Activated CD8-positive, alpha-beta T cell treated with anti-CD3 and anti-CD28 coated beads, Interleukin-2, amount 10 ng/mL, durations not matched to agents 7 days and 5 days (primary cell): ENCODE measurements around the gene ARHGAP18. TPM values are rescaled to one million over a fixed set of nuclear protein-coding genes. Genes with fewer than 3 reads are reported as not detected.
"Not testable (repeated sequence)": the region's sequence is repeated elsewhere in the genome, so short reads cannot be mapped to it uniquely, and the experiment has no call there.

ENCODE experiments used
- ATAC-seq: fragments of 150-1000 bp; cut with Tn5 transposase; one replicate; pipeline ENCODE4 v1.10.0; 2021; ENCODE audit warnings: moderate library complexity
- CTCF ChIA-PET: fragments of 350-600 bp; sonication (Branson Sonifier 250); formaldehyde crosslinking; loops from one replicate; lab custom pipeline; 2021; ENCODE audit warnings: antibody characterized with exemption; lab: Charles Lee
- POLR2A ChIA-PET: fragments of 350-600 bp; sonication (Branson Sonifier 250); formaldehyde crosslinking; loops from one replicate; lab custom pipeline; 2021; ENCODE audit warnings: antibody characterized with exemption; lab: Charles Lee
- DNase-seq: peaks from one replicate; pipeline ENCODE4 v3.0.0-alpha.2; 2020
- H3K27ac Mint-ChIP-seq: one replicate; pipeline ENCODE4 v1.8.0; 2021; ENCODE audit warnings: mild to moderate bottlenecking, mixed read lengths
- H3K27me3 Mint-ChIP-seq: one replicate; pipeline ENCODE4 v1.8.0; 2021; ENCODE audit warnings: low read depth, mixed read lengths
- H3K36me3 Mint-ChIP-seq: one replicate; pipeline ENCODE4 v1.8.0; 2021; ENCODE audit warnings: low read depth, mixed read lengths
- H3K4me1 Mint-ChIP-seq: one replicate; pipeline ENCODE4 v1.8.0; 2021; ENCODE audit warnings: low read depth, mixed read lengths
- H3K4me3 Mint-ChIP-seq: one replicate; pipeline ENCODE4 v1.8.0; 2021; ENCODE audit warnings: mild to moderate bottlenecking, mixed read lengths
- H3K9me3 Mint-ChIP-seq: one replicate; pipeline ENCODE4 v1.8.0; 2022; ENCODE audit warnings: mixed read lengths; ENCODE audit not compliant: insufficient read depth
- total RNA-seq, 2 experiments: library from RNA; stranded (reverse); gene quantifications; one replicate each; pipeline ENCODE4 v1.2.3, GENCODE V29; 2021

ARHGAP18 gene
- total RNA-seq, 2 experiments from 2014 or later = 11.9 to 12.1 TPM

GRCh38 chr6:129574605-129575004, 135.4 kb downstream of the ARHGAP18 start:
- ATAC-seq, POLR2A ChIA-PET, H3K4me3 Mint-ChIP-seq, DNase-seq, H3K27ac Mint-ChIP-seq, H3K9me3 Mint-ChIP-seq, H3K4me1 Mint-ChIP-seq, H3K27me3 Mint-ChIP-seq: not testable (repeated sequence)
- CTCF ChIA-PET = interaction anchor here (1.1 kb wide), 1 partner anchor 204 kb away, joined by 3 read pairs; no protein-coding TSS in a partner anchor
- H3K36me3 Mint-ChIP-seq = peaks cover 17% of the 10 kb centered on the region

GRCh38 chr6:129570929-129571328, 139.0 kb downstream of the ARHGAP18 start:
- H3K4me3 Mint-ChIP-seq, H3K4me1 Mint-ChIP-seq, DNase-seq, H3K9me3 Mint-ChIP-seq, POLR2A ChIA-PET, H3K27ac Mint-ChIP-seq, H3K27me3 Mint-ChIP-seq, ATAC-seq: not testable (repeated sequence)
- peaks cover 17% of the 10 kb centered on the region for H3K36me3 Mint-ChIP-seq
- CTCF ChIA-PET = interaction anchor here (1.6 kb wide), 1 partner anchor 71 kb away, joined by 4 read pairs; no protein-coding TSS in a partner anchor

- CTCF ChIA-PET = interaction anchor here (0.6 to 3.5 kb wide), 4 partner anchors 16 to 654 kb away, joined by 3 to 51 read pairs (median 4); no protein-coding TSS in a partner anchor
- H3K9me3 Mint-ChIP-seq = peaks cover 4% of the 10 kb centered on the region
- no peaks in the 10 kb centered on the region for H3K4me1 Mint-ChIP-seq
- peaks cover 7% of the 10 kb centered on the region for H3K27me3 Mint-ChIP-seq
- H3K4me3 Mint-ChIP-seq = no peak overlapping the region
- no peak for DNase-seq
- peaks cover 7% of the 10 kb centered on the region for H3K36me3 Mint-ChIP-seq
- no peak for ATAC-seq
- POLR2A ChIA-PET = no interaction called here
- no peak overlapping the region for H3K27ac Mint-ChIP-seq
Observed at GRCh38 chr6:129568015-129568414, 142.0 kb downstream of the ARHGAP18 start.

- ChIA-PET CTCF (interaction anchor here (0.6 to 3.5 kb wide), 5 partner anchors 15 to 653 kb away, joined by 3 to 51 read pairs (median 5); no protein-coding TSS in a partner anchor), POLR2A (no interaction called here)
- DNase-seq (peak; percentile 55), ATAC-seq (peak; percentile 61)
- Mint-ChIP-seq H3K9me3 (peaks cover 4% of the 10 kb centered on the region), H3K36me3 (peaks cover 7% of the 10 kb centered on the region), H3K27ac (no peak overlapping the region), H3K4me1 (no peaks in the 10 kb centered on the region), H3K4me3 (no peak overlapping the region), H3K27me3 (peaks cover 8% of the 10 kb centered on the region)
Observed at GRCh38 chr6:129567374-129567773, 142.6 kb downstream of the ARHGAP18 start.

- DNase-seq (no peak), ATAC-seq (no peak)
- POLR2A ChIA-PET = no interaction called here
- no peaks in the 10 kb centered on the region for H3K9me3 Mint-ChIP-seq
- CTCF ChIA-PET = interaction anchor here (3.5 kb wide), 1 partner anchor 66 kb away, joined by 51 read pairs; no protein-coding TSS in a partner anchor
- H3K4me1 Mint-ChIP-seq = no peaks in the 10 kb centered on the region
- peaks cover 8% of the 10 kb centered on the region for H3K27me3 Mint-ChIP-seq
- peaks cover 3% of the 10 kb centered on the region for H3K36me3 Mint-ChIP-seq
- H3K27ac Mint-ChIP-seq = no peak overlapping the region
- no peak overlapping the region for H3K4me3 Mint-ChIP-seq
Observed at GRCh38 chr6:129565811-129566210, 144.2 kb downstream of the ARHGAP18 start.

- ChIA-PET CTCF (interaction anchor here (0.6 to 3.5 kb wide), 2 partner anchors 24 to 66 kb away, joined by 3 to 51 read pairs; no protein-coding TSS in a partner anchor), POLR2A (no interaction called here)
- Mint-ChIP-seq H3K27ac (no peak overlapping the region), H3K9me3 (no peaks in the 10 kb centered on the region), H3K27me3 (peaks cover 8% of the 10 kb centered on the region), H3K4me3 (no peak overlapping the region), H3K36me3 (peaks cover 1% of the 10 kb centered on the region), H3K4me1 (no peaks in the 10 kb centered on the region)
- DNase-seq (no peak), ATAC-seq (no peak)
Observed at GRCh38 chr6:129565366-129565765, 144.6 kb downstream of the ARHGAP18 start.

- H3K4me3 Mint-ChIP-seq = no peak overlapping the region
- ATAC-seq (no peak), DNase-seq (no peak)
- no peak overlapping the region for H3K27ac Mint-ChIP-seq
- ChIA-PET POLR2A (no interaction called here), CTCF (interaction anchor here (0.9 kb wide), 1 partner anchor 57 kb away, joined by 3 read pairs; no protein-coding TSS in a partner anchor)
- no peaks in the 10 kb centered on the region for H3K4me1 Mint-ChIP-seq
- H3K9me3 Mint-ChIP-seq = no peaks in the 10 kb centered on the region
- H3K27me3 Mint-ChIP-seq = peaks cover 3% of the 10 kb centered on the region
- no peaks in the 10 kb centered on the region for H3K36me3 Mint-ChIP-seq
Observed at GRCh38 chr6:129558248-129558647, 151.7 kb downstream of the ARHGAP18 start.

GRCh38 chr6:129555206-129555832, 154.7 kb downstream of the ARHGAP18 start:
- no peaks in the 10 kb centered on the region for H3K4me1 Mint-ChIP-seq
- no peak overlapping the region for H3K4me3 Mint-ChIP-seq
- peaks cover 7% of the 10 kb centered on the region for H3K27me3 Mint-ChIP-seq
- DNase-seq (no peak), ATAC-seq (no peak)
- ChIA-PET POLR2A (no interaction called here), CTCF (no interaction called here)
- H3K27ac Mint-ChIP-seq = no peak overlapping the region
- no peaks in the 10 kb centered on the region for H3K9me3 Mint-ChIP-seq
- no peaks in the 10 kb centered on the region for H3K36me3 Mint-ChIP-seq

GRCh38 chr6:129552413-129552812, 157.6 kb downstream of the ARHGAP18 start:
- H3K4me3 Mint-ChIP-seq = no peak overlapping the region
- H3K27ac Mint-ChIP-seq = no peak overlapping the region
- DNase-seq = no peak
- no peaks in the 10 kb centered on the region for H3K4me1 Mint-ChIP-seq
- CTCF ChIA-PET = interaction anchor here (0.8 kb wide), 1 partner anchor 15 kb away, joined by 3 read pairs; no protein-coding TSS in a partner anchor
- POLR2A ChIA-PET = no interaction called here
- peaks cover 7% of the 10 kb centered on the region for H3K27me3 Mint-ChIP-seq
- no peak for ATAC-seq
- no peaks in the 10 kb centered on the region for H3K36me3 Mint-ChIP-seq
- H3K9me3 Mint-ChIP-seq = no peaks in the 10 kb centered on the region

GRCh38 chr6:129551486-129551885, 158.5 kb downstream of the ARHGAP18 start:
- ATAC-seq (no peak), DNase-seq (no peak)
- Mint-ChIP-seq H3K4me3 (no peak overlapping the region), H3K36me3 (no peaks in the 10 kb centered on the region), H3K4me1 (no peaks in the 10 kb centered on the region), H3K27ac (no peak overlapping the region), H3K27me3 (peaks cover 7% of the 10 kb centered on the region), H3K9me3 (no peaks in the 10 kb centered on the region)
- CTCF ChIA-PET = interaction anchor here (1.1 kb wide), 1 partner anchor 50 kb away, joined by 3 read pairs; no protein-coding TSS in a partner anchor
- POLR2A ChIA-PET = no interaction called here

- DNase-seq (no peak), ATAC-seq (no peak)
- Mint-ChIP-seq H3K27me3 (peaks cover 2% of the 10 kb centered on the region), H3K4me1 (no peaks in the 10 kb centered on the region), H3K27ac (no peak overlapping the region), H3K4me3 (no peak overlapping the region), H3K36me3 (no peaks in the 10 kb centered on the region), H3K9me3 (no peaks in the 10 kb centered on the region)
- POLR2A ChIA-PET = no interaction called here
- CTCF ChIA-PET = no interaction called here
Observed at GRCh38 chr6:129546702-129547101, 163.3 kb downstream of the ARHGAP18 start.

- H3K4me3 Mint-ChIP-seq = no peak overlapping the region
- ATAC-seq (no peak), DNase-seq (no peak)
- POLR2A ChIA-PET = no interaction called here
- no peaks in the 10 kb centered on the region for H3K36me3 Mint-ChIP-seq
- CTCF ChIA-PET = no interaction called here
- no peaks in the 10 kb centered on the region for H3K9me3 Mint-ChIP-seq
- H3K27me3 Mint-ChIP-seq = peaks cover 2% of the 10 kb centered on the region
- no peaks in the 10 kb centered on the region for H3K4me1 Mint-ChIP-seq
- no peak overlapping the region for H3K27ac Mint-ChIP-seq
Observed at GRCh38 chr6:129544892-129545612, 164.9 kb downstream of the ARHGAP18 start.
